MM.1S (cell line): ENCODE data around the gene SNX30.

Experiments used
- EZH2 ChIP-seq: fragments of 300-600 bp; sonication (generic); optimal IDR thresholded peaks from 2 replicates; pipeline ENCODE3; 2017; ENCODE audit warnings: low read depth, mild to moderate bottlenecking, antibody characterized with exemption, low read length, mixed read lengths
- TF ChIP-seq, protein P1 (sequence below): fragments of 300-600 bp; sonication (generic); IDR thresholded peaks from 2 replicates; pipeline ENCODE4 v1.5.1; 2016; ENCODE audit warnings: antibody characterized with exemption, low read length, mixed read lengths

GRCh38 chr9:112913326-112913725 is 162.8 kb downstream of the SNX30 start:
- TF ChIP-seq, protein P1, sequence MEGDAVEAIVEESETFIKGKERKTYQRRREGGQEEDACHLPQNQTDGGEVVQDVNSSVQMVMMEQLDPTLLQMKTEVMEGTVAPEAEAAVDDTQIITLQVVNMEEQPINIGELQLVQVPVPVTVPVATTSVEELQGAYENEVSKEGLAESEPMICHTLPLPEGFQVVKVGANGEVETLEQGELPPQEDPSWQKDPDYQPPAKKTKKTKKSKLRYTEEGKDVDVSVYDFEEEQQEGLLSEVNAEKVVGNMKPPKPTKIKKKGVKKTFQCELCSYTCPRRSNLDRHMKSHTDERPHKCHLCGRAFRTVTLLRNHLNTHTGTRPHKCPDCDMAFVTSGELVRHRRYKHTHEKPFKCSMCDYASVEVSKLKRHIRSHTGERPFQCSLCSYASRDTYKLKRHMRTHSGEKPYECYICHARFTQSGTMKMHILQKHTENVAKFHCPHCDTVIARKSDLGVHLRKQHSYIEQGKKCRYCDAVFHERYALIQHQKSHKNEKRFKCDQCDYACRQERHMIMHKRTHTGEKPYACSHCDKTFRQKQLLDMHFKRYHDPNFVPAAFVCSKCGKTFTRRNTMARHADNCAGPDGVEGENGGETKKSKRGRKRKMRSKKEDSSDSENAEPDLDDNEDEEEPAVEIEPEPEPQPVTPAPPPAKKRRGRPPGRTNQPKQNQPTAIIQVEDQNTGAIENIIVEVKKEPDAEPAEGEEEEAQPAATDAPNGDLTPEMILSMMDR, result no peak
- TF ChIP-seq EZH2, result no peak
